Measurements from ENCODE around the gene DOCK1.
"Not testable (repeated sequence)": the region's sequence is repeated elsewhere in the genome, so short reads cannot be mapped to it uniquely, and the experiment has no call there.

DOCK1 gene

GRCh38 chr10:126872768-126873167 is 32.5 kb upstream of the DOCK1 start:
- H3K27me3 Mint-ChIP-seq (ENCODE audit: low read depth, poor library complexity): peaks cover 12% of the 10 kb centered on the region
- H3K4me3 Mint-ChIP-seq: no peak overlapping the region
- H3K9me3 Mint-ChIP-seq: peaks cover 7% of the 10 kb centered on the region
- no peak overlapping the region for H3K27ac Mint-ChIP-seq
- TF ChIP-seq, protein P1, sequence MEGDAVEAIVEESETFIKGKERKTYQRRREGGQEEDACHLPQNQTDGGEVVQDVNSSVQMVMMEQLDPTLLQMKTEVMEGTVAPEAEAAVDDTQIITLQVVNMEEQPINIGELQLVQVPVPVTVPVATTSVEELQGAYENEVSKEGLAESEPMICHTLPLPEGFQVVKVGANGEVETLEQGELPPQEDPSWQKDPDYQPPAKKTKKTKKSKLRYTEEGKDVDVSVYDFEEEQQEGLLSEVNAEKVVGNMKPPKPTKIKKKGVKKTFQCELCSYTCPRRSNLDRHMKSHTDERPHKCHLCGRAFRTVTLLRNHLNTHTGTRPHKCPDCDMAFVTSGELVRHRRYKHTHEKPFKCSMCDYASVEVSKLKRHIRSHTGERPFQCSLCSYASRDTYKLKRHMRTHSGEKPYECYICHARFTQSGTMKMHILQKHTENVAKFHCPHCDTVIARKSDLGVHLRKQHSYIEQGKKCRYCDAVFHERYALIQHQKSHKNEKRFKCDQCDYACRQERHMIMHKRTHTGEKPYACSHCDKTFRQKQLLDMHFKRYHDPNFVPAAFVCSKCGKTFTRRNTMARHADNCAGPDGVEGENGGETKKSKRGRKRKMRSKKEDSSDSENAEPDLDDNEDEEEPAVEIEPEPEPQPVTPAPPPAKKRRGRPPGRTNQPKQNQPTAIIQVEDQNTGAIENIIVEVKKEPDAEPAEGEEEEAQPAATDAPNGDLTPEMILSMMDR (IDR thresholded peaks at IDR 0.05): no peak
- H3K4me1 Mint-ChIP-seq: peaks cover 28% of the 10 kb centered on the region
- no peaks in the 10 kb centered on the region for H3K36me3 Mint-ChIP-seq (ENCODE audit: low read depth)
- DNase-seq: no peak

DNA sequence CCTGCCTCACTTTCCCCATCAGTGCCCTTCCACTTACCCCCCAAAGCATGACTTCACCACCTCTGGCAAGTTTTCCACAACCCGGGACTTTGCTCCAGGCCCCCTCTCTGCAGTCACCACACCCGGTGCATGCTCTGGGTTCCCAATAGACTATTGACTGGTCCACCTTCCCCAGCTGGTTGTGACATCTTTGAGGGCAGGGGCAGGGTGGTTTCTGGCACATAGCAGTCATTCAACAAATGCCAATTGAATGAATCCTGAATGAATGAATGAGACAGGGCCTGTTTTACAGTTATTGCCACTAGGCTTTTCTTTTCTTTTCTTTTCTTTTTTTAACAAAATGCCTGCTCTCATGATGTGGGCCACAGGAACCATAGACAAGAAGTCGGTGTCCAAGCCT is 28.8 kb upstream of the DOCK1 start:
- H3K36me3 Mint-ChIP-seq (ENCODE audit: low read depth): peaks cover 2% of the 10 kb centered on the region
- H3K27me3 Mint-ChIP-seq (ENCODE audit: low read depth, poor library complexity): peaks cover 8% of the 10 kb centered on the region
- no peak overlapping the region for H3K27ac Mint-ChIP-seq
- TF ChIP-seq, protein P1 (IDR thresholded peaks at IDR 0.05): no peak
- peaks cover 12% of the 10 kb centered on the region for H3K9me3 Mint-ChIP-seq
- DNase-seq: no peak
- H3K4me3 Mint-ChIP-seq: no peak overlapping the region
- H3K4me1 Mint-ChIP-seq: peaks cover 36% of the 10 kb centered on the region

DNA sequence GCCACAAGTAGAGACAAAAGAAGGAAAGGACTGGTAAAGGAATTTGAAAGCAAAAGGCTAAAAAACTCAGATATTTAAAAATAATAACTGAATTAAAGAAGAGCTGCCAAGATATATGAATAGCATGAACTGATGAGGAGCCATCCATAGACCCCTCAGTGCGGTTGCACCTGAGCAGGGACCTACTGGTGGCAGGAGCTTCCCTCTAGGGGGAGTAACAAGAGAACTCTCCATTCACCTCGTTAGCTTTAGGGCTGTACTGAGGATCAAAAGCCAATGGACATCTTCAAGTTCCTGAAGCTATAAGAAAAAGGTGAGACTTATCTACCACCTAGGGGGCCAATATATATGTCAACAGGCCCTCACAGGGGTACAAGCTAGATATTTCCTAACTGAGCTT is 27.8 kb upstream of the DOCK1 start:
- H3K27ac Mint-ChIP-seq: no peak overlapping the region
- no peak for DNase-seq
- H3K27me3 Mint-ChIP-seq (ENCODE audit: low read depth, poor library complexity): peaks cover 8% of the 10 kb centered on the region
- no peak overlapping the region for H3K4me3 Mint-ChIP-seq
- H3K4me1 Mint-ChIP-seq: peaks cover 35% of the 10 kb centered on the region
- TF ChIP-seq, protein P1 (IDR thresholded peaks at IDR 0.05): no peak
- H3K9me3 Mint-ChIP-seq: peaks cover 12% of the 10 kb centered on the region
- peaks cover 7% of the 10 kb centered on the region for H3K36me3 Mint-ChIP-seq (ENCODE audit: low read depth)

DNA sequence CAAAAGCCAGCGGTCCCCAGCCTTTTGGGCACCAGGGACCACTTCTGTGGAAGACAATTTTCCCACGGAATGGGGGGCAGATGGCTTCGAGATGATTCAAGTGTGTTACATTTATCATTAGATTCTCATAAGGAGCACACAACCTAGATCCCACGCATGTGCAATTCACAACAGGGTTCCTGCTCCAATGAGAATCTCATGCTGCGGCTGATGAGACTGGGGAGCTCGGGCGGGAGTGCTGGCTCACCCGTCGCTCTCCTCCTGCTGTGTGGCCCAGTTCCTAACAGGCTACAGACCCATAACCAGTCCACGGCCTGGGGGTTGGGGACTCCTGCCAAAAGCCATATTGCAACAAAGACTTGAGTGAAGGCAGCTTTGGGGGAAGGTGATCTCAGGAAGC is 26.6 kb upstream of the DOCK1 start:
- Mint-ChIP-seq H3K27me3 (ENCODE audit: low read depth, poor library complexity) (peaks cover 8% of the 10 kb centered on the region), H3K4me3 (no peak overlapping the region), H3K27ac (no peak overlapping the region), H3K4me1 (peaks cover 24% of the 10 kb centered on the region), H3K36me3 (ENCODE audit: low read depth) (peaks cover 7% of the 10 kb centered on the region), H3K9me3 (peaks cover 12% of the 10 kb centered on the region)
- no peak for DNase-seq
- TF ChIP-seq, protein P1 (IDR thresholded peaks at IDR 0.05): no peak

- Mint-ChIP-seq H3K4me3 (peak overlapping the region; percentile 84), H3K27me3 (ENCODE audit: low read depth, poor library complexity) (peaks cover 8% of the 10 kb centered on the region)
- no peak for DNase-seq
Measured at GRCh38 chr10:126880926-126881325, 24.3 kb upstream of the DOCK1 start.

GRCh38 chr10:126882055-126882454 is 23.2 kb upstream of the DOCK1 start:
- DNase-seq: peak; percentile 32
- not testable (repeated sequence) for H3K27ac Mint-ChIP-seq

More at GRCh38 chr10:126880926-126881325, 24.3 kb upstream of the DOCK1 start:
- Mint-ChIP-seq H3K9me3 (peaks cover 15% of the 10 kb centered on the region), H3K36me3 (ENCODE audit: low read depth) (peaks cover 7% of the 10 kb centered on the region), H3K4me1 (peaks cover 17% of the 10 kb centered on the region), H3K27ac (no peak overlapping the region)
- TF ChIP-seq, protein P1 (IDR thresholded peaks at IDR 0.05): no peak

DNA sequence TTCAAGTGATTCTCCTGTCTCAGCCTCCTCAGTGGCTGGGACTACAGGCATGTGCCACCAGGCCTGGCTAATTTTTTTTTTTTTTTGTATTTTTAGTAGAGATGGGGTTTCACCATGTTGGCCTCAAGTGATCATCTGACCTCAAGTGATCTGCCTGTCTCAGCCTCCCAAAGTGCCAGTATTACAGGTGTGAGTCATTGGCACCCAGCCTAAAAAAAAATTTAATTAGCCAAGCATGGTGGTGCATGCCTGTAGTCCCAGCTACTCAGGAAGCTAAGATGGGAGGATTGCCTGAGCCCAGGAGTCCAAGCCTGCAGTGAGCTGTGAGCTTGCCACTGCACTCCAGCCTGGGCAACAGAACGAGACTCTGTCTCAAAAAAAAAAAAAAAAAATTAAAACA is 16.8 kb upstream of the DOCK1 start:
- H3K4me1 Mint-ChIP-seq; H3K27me3 Mint-ChIP-seq (ENCODE audit: low read depth, poor library complexity); H3K9me3 Mint-ChIP-seq; DNase-seq; H3K27ac Mint-ChIP-seq; H3K36me3 Mint-ChIP-seq (ENCODE audit: low read depth); H3K4me3 Mint-ChIP-seq: not testable (repeated sequence)

More at GRCh38 chr10:126882055-126882454, 23.2 kb upstream of the DOCK1 start:
- Mint-ChIP-seq H3K9me3 (peaks cover 15% of the 10 kb centered on the region), H3K4me1 (peaks cover 14% of the 10 kb centered on the region), H3K4me3 (peak overlapping the region; percentile 84)
- not testable (repeated sequence) for H3K36me3 Mint-ChIP-seq (ENCODE audit: low read depth); H3K27me3 Mint-ChIP-seq (ENCODE audit: low read depth, poor library complexity)

All from nephron progenitor cell (in vitro differentiated cells).